HepG2 (cell line): ENCODE results near the gene ABCG5.

ENCODE experiments used
- AFF4 ChIP-seq: sonication (generic); formaldehyde crosslinking; IDR thresholded peaks from 2 replicates; pipeline ENCODE4 v1.4.0; 2020; ENCODE audit warnings: missing genetic modification reagents
- ELF1 ChIP-seq: sonication (generic); formaldehyde crosslinking; IDR thresholded peaks from 2 replicates; pipeline ENCODE4 v1.4.0; 2020; ENCODE audit warnings: missing genetic modification reagents
- IRF1 ChIP-seq: sonication (generic); formaldehyde crosslinking; IDR thresholded peaks from 2 replicates; pipeline ENCODE4 v1.4.0; 2020; ENCODE audit warnings: low read depth, mild to moderate bottlenecking, missing genetic modification reagents
- KDM1A ChIP-seq: IDR thresholded peaks from 2 replicates; pipeline ENCODE4 v1.6.1; 2016; ENCODE audit warnings: missing compliant biosample characterization
- NONO ChIP-seq, 2 experiments: fragments of 450-650 bp in 1 of 2; sonication (generic) in 1 of 2; formaldehyde crosslinking in 1 of 2; IDR thresholded peaks in 1 of 2; conservative IDR thresholded peaks in 1 of 2; 2 replicates each; pipeline versions ENCODE4 v1.6.1 to v1.8.0; 2017 to 2022; ENCODE audit warnings: mild to moderate bottlenecking in 1 of 2, missing genetic modification reagents in 1 of 2, moderate library complexity in 1 of 2
- PHF5A ChIP-seq: IDR thresholded peaks from one replicate; pipeline ENCODE4 v1.6.1; 2018; ENCODE audit warnings: low read depth, missing genetic modification reagents; ENCODE audit not compliant: unreplicated experiment
- PHF8 ChIP-seq: sonication (generic); formaldehyde crosslinking; IDR thresholded peaks from 2 replicates; pipeline ENCODE4 v1.5.0; 2020; ENCODE audit warnings: missing genetic modification reagents
- RNF2 ChIP-seq: fragments of 450-650 bp; conservative IDR thresholded peaks from 2 replicates; pipeline ENCODE4 v1.6.1; 2016; ENCODE audit warnings: low read depth
- STAT6 ChIP-seq: sonication (generic); formaldehyde crosslinking; IDR thresholded peaks from 2 replicates; pipeline ENCODE4 v1.4.0; 2020; ENCODE audit warnings: missing genetic modification reagents, mild to moderate bottlenecking, borderline replicate concordance
- TGIF2 ChIP-seq: IDR thresholded peaks from 2 replicates; pipeline ENCODE4 v1.6.1; 2016; ENCODE audit warnings: control low read depth, missing compliant biosample characterization
- ZBTB49 ChIP-seq: sonication (generic); formaldehyde crosslinking; IDR thresholded peaks from 2 replicates; pipeline ENCODE4 v1.4.0; 2020; ENCODE audit warnings: missing genetic modification reagents, borderline replicate concordance
- ZNF121 ChIP-seq: sonication (generic); formaldehyde crosslinking; IDR thresholded peaks from 2 replicates; pipeline ENCODE4 v1.5.0; 2020; ENCODE audit warnings: mild to moderate bottlenecking, missing genetic modification reagents
- ZNF589 ChIP-seq: sonication (generic); formaldehyde crosslinking; conservative IDR thresholded peaks from 2 replicates; pipeline ENCODE4 v1.8.0; 2022; ENCODE audit warnings: mild to moderate bottlenecking, moderate library complexity, missing genetic modification reagents

GRCh38 chr2:43812947-43813346 is 25.7 kb downstream of the ABCG5 start:
- no peak for TF ChIP-seq ZNF121 (CRISPR knock-in tag)
- no peak for TF ChIP-seq IRF1 (CRISPR knock-in tag)
- no peak for TF ChIP-seq PHF8 (CRISPR knock-in tag)
- TF ChIP-seq TGIF2 (CRISPR knock-in tag) = no peak
- TF ChIP-seq RNF2 = no peak
- no peak for TF ChIP-seq STAT6 (CRISPR knock-in tag)
- TF ChIP-seq KDM1A (CRISPR knock-in tag) = no peak
- no peak for TF ChIP-seq NONO (IDR thresholded peaks at IDR 0.05)
- TF ChIP-seq NONO (CRISPR knock-in tag; conservative IDR thresholded peaks at IDR 0.05) = no peak
- no peak for TF ChIP-seq AFF4 (CRISPR knock-in tag)
- no peak for TF ChIP-seq ZNF589 (CRISPR knock-in tag)
- TF ChIP-seq ZBTB49 (CRISPR knock-in tag) = no peak
- TF ChIP-seq PHF5A = no peak
- no peak for TF ChIP-seq ELF1 (CRISPR knock-in tag)
